Activated effector memory CD4-positive, alpha-beta T cell treated with anti-CD3 and anti-CD28 coated beads, Interleukin-2, amount 50 U/mL, for 16 hours (primary cell): ENCODE measurements around the gene ISY1.

Experiments used
- DNase-seq: peaks from one replicate; pipeline ENCODE4 v3.0.0-alpha.2; 2020

The ISY1 gene

DNA sequence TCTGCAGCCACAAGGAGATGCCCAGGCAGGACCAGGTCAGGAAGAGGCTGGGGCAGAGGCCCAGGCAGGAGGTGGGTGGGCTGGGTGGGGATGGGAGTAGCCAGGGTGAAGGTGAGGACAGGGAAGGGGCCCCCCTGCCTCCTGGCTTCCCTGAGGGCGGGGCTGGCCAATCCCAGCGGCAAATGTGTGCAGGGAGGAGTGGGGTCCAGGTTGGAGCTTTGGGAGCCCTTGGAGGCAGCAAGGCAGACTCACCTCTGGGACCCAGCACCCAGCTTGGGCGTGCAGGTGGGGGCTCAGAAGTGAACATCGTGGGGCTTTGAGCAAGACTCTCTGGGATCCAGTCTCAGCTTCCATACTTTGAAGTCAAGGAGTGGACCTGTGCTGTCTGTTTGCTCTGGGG, 75.0 kb downstream of the ISY1 start:
- no peak for DNase-seq

DNA sequence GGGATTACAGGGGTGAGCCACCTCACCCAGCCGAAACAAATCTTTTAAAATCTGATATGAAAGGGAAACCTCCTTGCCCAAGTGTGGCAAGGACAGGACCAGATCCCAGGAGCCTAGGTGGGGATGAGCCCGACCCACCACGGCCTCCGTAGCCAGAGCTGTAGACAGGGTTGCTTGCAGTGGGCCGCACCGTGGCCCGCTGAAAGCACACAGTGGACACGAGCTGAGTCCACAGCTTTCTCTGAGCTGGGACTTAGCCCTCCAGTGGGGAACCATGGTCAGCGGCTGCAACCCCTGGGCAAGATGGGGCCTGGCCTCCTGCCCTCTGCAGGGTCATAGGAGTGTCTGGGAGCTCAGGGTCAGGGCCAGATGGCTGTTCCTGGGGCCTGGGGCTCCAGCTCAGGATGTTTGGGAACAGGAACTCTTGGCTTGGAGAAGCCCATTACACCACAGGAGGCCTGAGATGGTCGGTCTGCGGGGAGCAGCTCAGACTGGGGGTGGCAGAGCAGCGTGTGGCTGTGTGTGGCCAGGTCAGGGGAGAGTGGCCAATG, 75.6 kb downstream of the ISY1 start:
- DNase-seq: no peak

DNA sequence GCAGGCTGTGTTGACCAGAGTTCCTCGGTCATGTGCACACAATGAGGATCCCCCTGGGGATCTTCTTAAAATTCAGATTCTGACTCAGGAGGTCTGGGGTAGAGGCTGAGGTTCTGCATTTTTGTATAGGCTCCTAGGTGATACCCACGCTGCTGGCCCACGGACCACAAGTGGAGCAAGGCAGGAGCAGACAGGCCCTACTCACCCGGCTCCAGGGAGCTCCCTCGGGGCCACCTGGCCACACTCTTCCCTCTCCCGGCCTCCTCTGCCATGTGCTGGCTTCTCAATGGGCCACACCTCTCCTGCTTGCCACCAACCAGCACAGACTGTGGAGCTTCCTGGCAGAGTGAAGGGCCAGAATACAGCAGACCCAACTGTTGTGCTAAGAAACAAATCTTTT, 76.4 kb downstream of the ISY1 start:
- DNase-seq: no peak

DNA sequence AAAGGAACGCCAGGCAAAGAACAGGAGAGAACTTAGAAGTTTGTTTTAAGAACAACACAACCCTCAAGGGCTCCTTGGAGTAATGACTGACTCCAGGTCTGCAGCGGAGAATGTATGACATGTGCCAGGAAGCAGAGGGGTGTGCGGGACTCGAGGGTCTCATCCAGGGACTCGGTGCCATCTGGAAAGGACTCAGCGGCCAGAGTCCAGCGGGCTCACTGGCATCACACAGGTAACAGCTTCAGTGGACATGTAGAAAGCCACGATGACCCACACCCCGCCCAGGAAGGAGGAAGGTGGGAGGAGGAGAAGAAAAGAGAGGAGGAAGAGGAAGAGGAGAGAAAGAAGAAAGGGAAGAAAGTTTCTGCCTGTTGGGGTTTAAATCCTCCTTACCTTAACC, 78.8 kb downstream of the ISY1 start:
- no peak for DNase-seq

DNA sequence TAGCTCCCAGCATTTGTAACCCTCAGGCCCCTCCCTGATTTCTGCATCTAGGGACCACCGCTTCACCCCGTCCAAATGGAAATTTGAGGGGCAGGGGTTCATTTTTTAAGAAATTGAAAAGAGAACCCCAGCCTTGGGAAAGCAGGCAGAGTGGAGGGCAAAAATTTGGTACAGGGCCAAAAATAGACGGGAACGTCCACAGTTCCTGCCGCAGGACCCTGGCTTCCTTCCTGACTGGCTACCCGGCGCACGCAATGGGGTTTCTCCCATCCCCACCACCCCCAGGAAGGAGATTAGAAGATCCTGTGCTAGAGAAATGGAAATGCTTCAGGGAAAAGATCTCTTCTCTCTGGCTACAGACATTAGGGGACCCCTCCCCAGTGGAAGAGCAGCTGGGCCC, 79.4 kb downstream of the ISY1 start:
- no peak for DNase-seq

DNA sequence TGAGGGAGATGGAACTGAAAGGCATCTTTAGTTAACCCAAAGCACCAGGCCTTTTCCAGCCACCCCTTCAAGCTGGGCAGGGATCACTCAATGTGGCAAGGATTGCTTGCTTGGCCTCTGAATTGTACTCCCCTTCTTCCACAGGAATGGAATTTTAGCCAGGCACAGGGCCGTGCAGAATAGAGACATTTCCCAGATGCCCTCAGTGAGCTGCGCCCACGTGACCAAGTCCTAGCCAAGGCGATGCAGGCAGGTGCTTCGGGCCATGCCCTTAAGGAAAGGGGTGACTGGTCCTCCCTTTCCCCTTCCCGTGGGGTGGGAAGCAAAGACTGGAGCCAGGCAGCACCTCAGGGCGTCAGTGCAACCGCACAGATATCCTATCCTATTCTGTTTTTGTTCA, 82.4 kb downstream of the ISY1 start:
- no peak for DNase-seq
